Measurements from ENCODE around the gene CNOT8.

- TF ChIP-seq CTCF (IDR thresholded peaks at IDR 0.05) (no peak), ZFX (IDR thresholded peaks at IDR 0.05; ENCODE audit: borderline replicate concordance) (no peak)
Measured at GRCh38 chr5:154861946-154862345, 3.5 kb downstream of the CNOT8 start.

Measured in 22Rv1 (cell line).